Thyroid gland (tissue), 4 donors: ENCODE measurements around the gene ADAMTS9. TPM values are rescaled to one million over a fixed set of nuclear protein-coding genes. Genes with fewer than 3 reads are reported as not detected.
A peak's percentile ranks its signal among the peaks of the same experiment; 100 is the strongest.

Experiments
- DNase-seq, 2 donors: peaks; one replicate each; pipeline ENCODE4 v3.0.0-alpha.2; 2019
- H3K27ac ChIP-seq, 3 donors: fragments of 200-600 bp; sonication (generic); 1 replicate in 2 of 3; 2 replicates in 1 of 3; pipeline ENCODE4 v1.5.1; 2016 to 2019; ENCODE audit warnings: mild to moderate bottlenecking in 1 of 3, moderate library complexity in 1 of 3
- H3K27me3 ChIP-seq: fragments of 200-600 bp; sonication (generic); one replicate; pipeline ENCODE4 v1.5.1; 2019
- H3K36me3 ChIP-seq, 2 donors: fragments of 200-600 bp; sonication (generic); one replicate each; pipeline ENCODE4 v1.5.1; 2016 to 2019
- H3K4me1 ChIP-seq, 2 donors: fragments of 200-600 bp; sonication (generic); one replicate each; pipeline ENCODE4 v1.5.1; 2017 to 2019
- H3K4me3 ChIP-seq, 3 donors: fragments of 200-600 bp; sonication (generic); replicated peaks in 1 of 3; 1 replicate in 2 of 3; 2 replicates in 1 of 3; pipeline ENCODE4 v1.5.1; 2016; ENCODE audit warnings: mild to moderate bottlenecking in 1 of 3
- H3K9me3 ChIP-seq: fragments of 200-600 bp; sonication (generic); one replicate; pipeline ENCODE4 v1.5.1; 2017
- POLR2A ChIP-seq, 2 donors: fragments of 450-650 bp; IDR thresholded peaks; one replicate each; pipeline ENCODE4 v1.6.1; 2017; ENCODE audit warnings: antibody characterized with exemption in 2 of 2, mild to moderate bottlenecking in 2 of 2, moderate library complexity in 1 of 2
- WGBS, 2 donors: methylation state at CpG; one replicate each; pipeline ENCODE4 v1.1.5; 2017; 5-methylcytosine and 5-hydroxymethylcytosine counted together
- intact Hi-C: fragments of 100-400 bp; cut with DNase I; formaldehyde crosslinking; loops from one replicate; pipeline ENCODE4 v1.15.1; 2023
- total RNA-seq, 4 donors: library from RNA; depleted of rRNA; stranded (reverse); fragments of >200 nt; gene quantifications; one replicate each; pipeline ENCODE4 v1.2.3, GENCODE V29; 2016
- TF ChIP-seq, protein P1 (sequence below), 6 experiments: fragments of 200-600 bp in 3 of 6; fragments of 450-650 bp in 3 of 6; sonication (generic) in 3 of 6; IDR thresholded peaks; one replicate each; pipeline ENCODE4 v1.5.1; 2016 to 2019; ENCODE audit warnings: antibody characterized with exemption in 6 of 6, mild to moderate bottlenecking in 2 of 6, inconsistent platforms in 1 of 6, moderate library complexity in 1 of 6

The ADAMTS9 gene, protein sequence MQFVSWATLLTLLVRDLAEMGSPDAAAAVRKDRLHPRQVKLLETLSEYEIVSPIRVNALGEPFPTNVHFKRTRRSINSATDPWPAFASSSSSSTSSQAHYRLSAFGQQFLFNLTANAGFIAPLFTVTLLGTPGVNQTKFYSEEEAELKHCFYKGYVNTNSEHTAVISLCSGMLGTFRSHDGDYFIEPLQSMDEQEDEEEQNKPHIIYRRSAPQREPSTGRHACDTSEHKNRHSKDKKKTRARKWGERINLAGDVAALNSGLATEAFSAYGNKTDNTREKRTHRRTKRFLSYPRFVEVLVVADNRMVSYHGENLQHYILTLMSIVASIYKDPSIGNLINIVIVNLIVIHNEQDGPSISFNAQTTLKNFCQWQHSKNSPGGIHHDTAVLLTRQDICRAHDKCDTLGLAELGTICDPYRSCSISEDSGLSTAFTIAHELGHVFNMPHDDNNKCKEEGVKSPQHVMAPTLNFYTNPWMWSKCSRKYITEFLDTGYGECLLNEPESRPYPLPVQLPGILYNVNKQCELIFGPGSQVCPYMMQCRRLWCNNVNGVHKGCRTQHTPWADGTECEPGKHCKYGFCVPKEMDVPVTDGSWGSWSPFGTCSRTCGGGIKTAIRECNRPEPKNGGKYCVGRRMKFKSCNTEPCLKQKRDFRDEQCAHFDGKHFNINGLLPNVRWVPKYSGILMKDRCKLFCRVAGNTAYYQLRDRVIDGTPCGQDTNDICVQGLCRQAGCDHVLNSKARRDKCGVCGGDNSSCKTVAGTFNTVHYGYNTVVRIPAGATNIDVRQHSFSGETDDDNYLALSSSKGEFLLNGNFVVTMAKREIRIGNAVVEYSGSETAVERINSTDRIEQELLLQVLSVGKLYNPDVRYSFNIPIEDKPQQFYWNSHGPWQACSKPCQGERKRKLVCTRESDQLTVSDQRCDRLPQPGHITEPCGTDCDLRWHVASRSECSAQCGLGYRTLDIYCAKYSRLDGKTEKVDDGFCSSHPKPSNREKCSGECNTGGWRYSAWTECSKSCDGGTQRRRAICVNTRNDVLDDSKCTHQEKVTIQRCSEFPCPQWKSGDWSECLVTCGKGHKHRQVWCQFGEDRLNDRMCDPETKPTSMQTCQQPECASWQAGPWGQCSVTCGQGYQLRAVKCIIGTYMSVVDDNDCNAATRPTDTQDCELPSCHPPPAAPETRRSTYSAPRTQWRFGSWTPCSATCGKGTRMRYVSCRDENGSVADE (N-terminal part only)
- total RNA-seq = 100 to 1,000 TPM in 2 of 4 donors, 10 to 100 TPM in 2; 20.2 to 142 (median 74.9) TPM

GRCh38 chr3:64687781-64688604 is at the start of gene ADAMTS9:
Gene ADAMTS9, minus strand, starts transcription at chr3:64688000. Its CDS starts 343 bp downstream, at chr3:64687657.
- DNase-seq = peak; percentile 79 to 84
- TF ChIP-seq, protein P1, sequence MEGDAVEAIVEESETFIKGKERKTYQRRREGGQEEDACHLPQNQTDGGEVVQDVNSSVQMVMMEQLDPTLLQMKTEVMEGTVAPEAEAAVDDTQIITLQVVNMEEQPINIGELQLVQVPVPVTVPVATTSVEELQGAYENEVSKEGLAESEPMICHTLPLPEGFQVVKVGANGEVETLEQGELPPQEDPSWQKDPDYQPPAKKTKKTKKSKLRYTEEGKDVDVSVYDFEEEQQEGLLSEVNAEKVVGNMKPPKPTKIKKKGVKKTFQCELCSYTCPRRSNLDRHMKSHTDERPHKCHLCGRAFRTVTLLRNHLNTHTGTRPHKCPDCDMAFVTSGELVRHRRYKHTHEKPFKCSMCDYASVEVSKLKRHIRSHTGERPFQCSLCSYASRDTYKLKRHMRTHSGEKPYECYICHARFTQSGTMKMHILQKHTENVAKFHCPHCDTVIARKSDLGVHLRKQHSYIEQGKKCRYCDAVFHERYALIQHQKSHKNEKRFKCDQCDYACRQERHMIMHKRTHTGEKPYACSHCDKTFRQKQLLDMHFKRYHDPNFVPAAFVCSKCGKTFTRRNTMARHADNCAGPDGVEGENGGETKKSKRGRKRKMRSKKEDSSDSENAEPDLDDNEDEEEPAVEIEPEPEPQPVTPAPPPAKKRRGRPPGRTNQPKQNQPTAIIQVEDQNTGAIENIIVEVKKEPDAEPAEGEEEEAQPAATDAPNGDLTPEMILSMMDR (IDR thresholded peaks at IDR 0.05) = no peak
- TF ChIP-seq POLR2A (IDR thresholded peaks at IDR 0.05) = peak; percentile 32 to 90
- 1 to 2% methylated on average over 35 to 44 of the region's 60 CpGs for WGBS, 2 donors
- Histone ChIP-seq H3K9me3 (no peaks in the 10 kb centered on the region), H3K27me3 (no peaks in the 10 kb centered on the region), H3K4me3 (peak within 1 kb of the TSS; percentile 7 to 76 (median 32)), H3K27ac (peak within 1 kb of the TSS; percentile 86 to 98 (median 94)), H3K4me1 (peaks cover 0 to 7% of the 10 kb centered on the region in 2 donors), H3K36me3 (no peaks in the 10 kb centered on the region)
- intact Hi-C loops = no loop called here

- WGBS, 2 donors = 88 to 90% methylated on average over 1 of the region's 1 CpG
- no peaks in the 10 kb centered on the region for H3K36me3 ChIP-seq
- H3K4me3 ChIP-seq = no peak overlapping the region
- no peak overlapping the region for H3K27ac ChIP-seq
- no peak for TF ChIP-seq POLR2A (IDR thresholded peaks at IDR 0.05)
- TF ChIP-seq, protein P1 (IDR thresholded peaks at IDR 0.05) = no peak
- no peaks in the 10 kb centered on the region for H3K9me3 ChIP-seq
- no peaks in the 10 kb centered on the region for H3K27me3 ChIP-seq
- no peaks in the 10 kb centered on the region for H3K4me1 ChIP-seq
- intact Hi-C loops = no loop called here
- no peak for DNase-seq
These were observed 44.8 kb upstream of the ADAMTS9 start for GRCh38 chr3:64732576-64732975.

DNA sequence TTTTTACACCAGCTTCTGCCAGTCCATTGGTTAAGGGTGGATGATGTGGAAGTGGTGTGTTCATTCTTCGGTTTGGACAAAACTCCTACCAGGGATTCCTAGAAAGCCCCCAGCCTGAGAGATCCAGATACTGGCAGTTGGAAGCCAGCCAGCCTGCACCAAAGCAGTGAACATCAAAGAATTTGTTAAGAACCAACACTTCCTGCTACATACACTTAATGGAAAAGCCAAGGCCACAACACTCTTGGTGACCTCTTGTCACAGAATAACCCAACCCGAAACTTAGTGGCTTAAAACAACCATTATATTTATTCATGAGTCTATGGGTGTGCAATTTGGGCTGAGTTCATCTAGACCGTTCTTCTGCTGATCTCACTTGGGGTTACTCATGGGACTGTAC is 42.9 kb upstream of the ADAMTS9 start:
- Histone ChIP-seq H3K9me3 (no peaks in the 10 kb centered on the region), H3K27me3 (no peaks in the 10 kb centered on the region), H3K36me3 (no peaks in the 10 kb centered on the region), H3K4me3 (no peak overlapping the region), H3K27ac (no peak overlapping the region), H3K4me1 (no peaks in the 10 kb centered on the region)
- no peak for TF ChIP-seq POLR2A (IDR thresholded peaks at IDR 0.05)
- TF ChIP-seq, protein P1 (IDR thresholded peaks at IDR 0.05) = no peak
- peak; percentile 20 to 23 for DNase-seq
- 69 to 70% methylated on average over 3 of the region's 3 CpGs for WGBS, 2 donors
- intact Hi-C loops = no loop called here

- intact Hi-C loops = no loop called here
- Histone ChIP-seq H3K4me3 (no peak overlapping the region), H3K4me1 (no peaks in the 10 kb centered on the region), H3K9me3 (no peaks in the 10 kb centered on the region), H3K27me3 (no peaks in the 10 kb centered on the region), H3K36me3 (no peaks in the 10 kb centered on the region), H3K27ac (no peak overlapping the region)
- TF ChIP-seq POLR2A (IDR thresholded peaks at IDR 0.05) = no peak
- TF ChIP-seq, protein P1 (IDR thresholded peaks at IDR 0.05) = no peak
- no peak for DNase-seq
- WGBS, 2 donors = 91 to 92% methylated on average over 6 to 8 of the region's 8 CpGs
These were observed 41.2 kb upstream of the ADAMTS9 start for GRCh38 chr3:64728994-64729393.
